A549 treated with CORT108297 at 1 μM for 4 hours (cell line): ENCODE measurements around the gene DLAT. TPM values are rescaled to one million over a fixed set of nuclear protein-coding genes. Genes with fewer than 3 reads are reported as not detected.

Experiments
- total RNA-seq: library from RNA; stranded (reverse); fragments of 200-300 nt; extraction: Qiagen RNA extraction; gene quantifications from 5 replicates; pipeline ENCODE4 v1.2.3, GENCODE V29; 2022

The DLAT gene
- total RNA-seq = 24.4 to 33.2 TPM (median 28.3 TPM) in 5 replicates

GRCh38 chr11:112024773-112025678 is at the start of gene DLAT:
Gene DLAT (plus strand): TSS chr11:112025408. CDS start chr11:112025473, 65 bp downstream.

GRCh38 chr11:112073941-112074811 is 49.0 kb downstream of the DLAT start, which contains the start of the genes NKAPD1 and PIH1D2:
Gene NKAPD1 (plus strand): TSS chr11:112074299. CDS start chr11:112075575, 1,276 bp downstream.
Gene PIH1D2 (minus strand): TSS chr11:112074017. CDS start chr11:112073174, 843 bp downstream.

GRCh38 chr11:112086422-112087191 is 61.4 kb downstream of the DLAT start, which contains the start of the genes SDHD and TIMM8B:
Gene SDHD (plus strand): TSS chr11:112086873. CDS start chr11:112086908, 35 bp downstream.
Gene TIMM8B (minus strand): TSS chr11:112086756. CDS start chr11:112086723, 33 bp downstream.

Other genes with a start within 250 kb of the DLAT start
- gene ALG9, start 153.8 kb upstream of the DLAT start, total RNA-seq = 18.9 to 20.3 TPM (median 19.8 TPM) in 5 replicates
- gene FDXACB1, start 146.2 kb upstream of the DLAT start, total RNA-seq = 1.3 to 1.7 TPM (median 1.6 TPM) in 5 replicates
- gene CFAP68, start 145.9 kb upstream of the DLAT start, total RNA-seq = 28.4 to 34.2 TPM (median 31.2 TPM) in 5 replicates
- 5.5 to 13.0 TPM (median 6.5 TPM) in 5 replicates for gene CRYAB, start 113.6 kb upstream of the DLAT start, total RNA-seq
- not detected in 5 replicates for gene HSPB2, start 112.7 kb upstream of the DLAT start, total RNA-seq
- gene C11orf52, start 106.5 kb upstream of the DLAT start, total RNA-seq = 0.11 TPM in 1 of 5 replicates, not detected in the others
- 4.1 to 7.5 TPM (median 6.9 TPM) in 5 replicates for gene DIXDC1, start 88.1 kb upstream of the DLAT start, total RNA-seq
- 0.77 to 1.5 TPM (median 0.99 TPM) in 5 replicates for gene PIH1D2, start 48.6 kb downstream of the DLAT start, total RNA-seq
- gene NKAPD1, start 48.9 kb downstream of the DLAT start, total RNA-seq = 12.1 to 18.8 TPM (median 14.4 TPM) in 5 replicates
- 67.1 to 72.7 TPM (median 69.5 TPM) in 5 replicates for gene TIMM8B, start 61.3 kb downstream of the DLAT start, total RNA-seq
- gene SDHD, start 61.5 kb downstream of the DLAT start, total RNA-seq = 66.2 to 98.0 TPM (median 68.1 TPM) in 5 replicates
- gene IL18, start 138.7 kb downstream of the DLAT start, total RNA-seq = 92.2 to 108 TPM (median 101 TPM) in 5 replicates
- 0.17 TPM in 1 of 5 replicates, not detected in the others for gene TEX12, start 142.0 kb downstream of the DLAT start, total RNA-seq
- gene BCO2, start 150.1 kb downstream of the DLAT start, total RNA-seq = 0.40 to 1.2 TPM (median 0.80 TPM) in 5 replicates
- 30.4 to 33.1 TPM (median 31.7 TPM) in 5 replicates for gene PTS, start 201.0 kb downstream of the DLAT start, total RNA-seq
- not detected in 5 replicates for gene PLET1, start 235.5 kb downstream of the DLAT start, total RNA-seq